Fibroblast of lung (primary cell): ENCODE data around the gene MRPL55.

ENCODE experiments used
- CTCF ChIP-seq, 2 donors: IDR thresholded peaks in 1 of 2; conservative IDR thresholded peaks in 1 of 2; 1 replicate in 1 of 2; 2 replicates in 1 of 2; pipeline ENCODE4 v1.5.1; 2011 to 2012; ENCODE audit warnings: low read length in 2 of 2, control low read depth in 1 of 2, inconsistent platforms in 1 of 2, low read depth in 1 of 2, mild to moderate bottlenecking in 1 of 2
- EZH2 ChIP-seq: IDR thresholded peaks from 2 replicates; pipeline ENCODE4 v1.5.1; 2012; ENCODE audit warnings: low read length, control low read depth, mild to moderate bottlenecking; ENCODE audit errors: missing control alignments

GRCh38 chr1:228068359-228068758, 40.7 kb downstream of the MRPL55 start:
- TF ChIP-seq CTCF (conservative IDR thresholded peaks at IDR 0.05 in 1 of 2, IDR thresholded peaks at IDR 0.05 in 1 of 2; ENCODE audit: low read depth in 1 of 2, low read length in 2 of 2) (no peak), EZH2 (no peak)
